ENCODE results near the gene TP63. TPM values are rescaled to one million over a fixed set of nuclear protein-coding genes. Genes with fewer than 3 reads are reported as not detected.

TP63 gene
- total RNA-seq, 4 donors from 2014 or later, result not detected

- no peaks in the 10 kb centered on the region for H3K4me1 ChIP-seq
- no peaks in the 10 kb centered on the region for H3K9me3 ChIP-seq
- in situ Hi-C loops (cut with MboI; ENCODE audit: low pct_ligation_motif_present in 1 of 4, low pct_unique_long_range_greater_than_20kb in 1 of 4, low sequenced_read_pairs in 3 of 4), result no loop called here
- DNase-seq, result no peak
- no peak overlapping the region for H3K27ac ChIP-seq
- H3K36me3 ChIP-seq, result no peaks in the 10 kb centered on the region
- no peak for TF ChIP-seq POLR2AphosphoS5 (IDR thresholded peaks at IDR 0.05)
- intact Hi-C loops (cut with DNase I; ENCODE audit: low total_unique reads), result no loop called here
- H3K27me3 ChIP-seq, result no peaks in the 10 kb centered on the region
- H3K4me3 ChIP-seq, result no peak overlapping the region
These were observed 10.6 kb downstream of the TP63 start for GRCh38 chr3:189641776-189642175.

GRCh38 chr3:189646853-189647542 lies 15.8 kb downstream of the TP63 start:
- no peaks in the 10 kb centered on the region for H3K36me3 ChIP-seq
- no peak overlapping the region for H3K4me3 ChIP-seq
- no peak for DNase-seq
- intact Hi-C loops (cut with DNase I; ENCODE audit: low total_unique reads), result no loop called here
- in situ Hi-C loops (cut with MboI; ENCODE audit: low pct_ligation_motif_present in 1 of 4, low pct_unique_long_range_greater_than_20kb in 1 of 4, low sequenced_read_pairs in 3 of 4), result no loop called here
- no peaks in the 10 kb centered on the region for H3K9me3 ChIP-seq
- H3K27me3 ChIP-seq, result no peaks in the 10 kb centered on the region
- TF ChIP-seq POLR2A (IDR thresholded peaks at IDR 0.05), result no peak
- no peak for TF ChIP-seq CTCF (IDR thresholded peaks at IDR 0.05)
- TF ChIP-seq POLR2AphosphoS5 (IDR thresholded peaks at IDR 0.05), result no peak
- no peak for TF ChIP-seq EP300 (IDR thresholded peaks at IDR 0.05; ENCODE audit: low read depth)
- WGBS, 2 donors (ENCODE audit: low coverage in 1 of 2), result 77 to 90% methylated on average over 2 to 8 of the region's 8 CpGs
- H3K27ac ChIP-seq, result no peak overlapping the region
- H3K4me1 ChIP-seq, result no peaks in the 10 kb centered on the region

- no peak for DNase-seq
- intact Hi-C loops (cut with DNase I; ENCODE audit: low total_unique reads), result no loop called here
These were observed 20.9 kb downstream of the TP63 start for GRCh38 chr3:189652042-189652441.

DNA sequence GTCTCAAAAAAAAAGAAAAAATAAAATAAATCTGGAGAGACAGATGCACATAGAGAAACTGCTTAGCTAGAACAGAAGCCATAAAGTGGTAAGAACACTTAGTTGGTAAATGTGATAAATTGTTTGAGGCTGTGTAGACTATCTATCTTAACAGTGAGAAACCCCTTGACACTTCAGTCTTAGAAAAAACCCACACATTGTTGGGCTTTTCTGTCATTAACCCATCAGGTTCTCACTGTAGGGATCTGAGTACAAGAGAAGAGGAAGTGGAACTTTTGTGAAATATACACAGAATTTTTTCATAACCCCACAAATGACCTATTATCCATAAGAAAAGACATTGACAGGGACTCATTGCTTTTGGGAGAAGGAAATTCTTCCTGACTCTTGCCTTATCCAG lies 24.4 kb downstream of the TP63 start:
- Histone ChIP-seq H3K27ac (no peak overlapping the region), H3K36me3 (no peaks in the 10 kb centered on the region), H3K27me3 (no peaks in the 10 kb centered on the region), H3K4me1 (no peaks in the 10 kb centered on the region), H3K9me3 (no peaks in the 10 kb centered on the region), H3K4me3 (no peak overlapping the region)
- in situ Hi-C loops (cut with MboI; ENCODE audit: low pct_ligation_motif_present in 1 of 4, low pct_unique_long_range_greater_than_20kb in 1 of 4, low sequenced_read_pairs in 3 of 4) (no loop called here), intact Hi-C loops (cut with DNase I; ENCODE audit: low total_unique reads) (no loop called here)
- TF ChIP-seq POLR2AphosphoS5 (IDR thresholded peaks at IDR 0.05), result no peak
- TF ChIP-seq POLR2A (IDR thresholded peaks at IDR 0.05), result no peak
- no peak for TF ChIP-seq CTCF (IDR thresholded peaks at IDR 0.05)
- TF ChIP-seq EP300 (IDR thresholded peaks at IDR 0.05; ENCODE audit: low read depth), result no peak
- no peak for DNase-seq

More at GRCh38 chr3:189652042-189652441, 20.9 kb downstream of the TP63 start:
- 93% methylated on average over 1 of the region's 1 CpG; no CpG with 5 or more reads in 1 of the 2 donors for WGBS, 2 donors (ENCODE audit: low coverage in 1 of 2)
- Histone ChIP-seq H3K4me3 (no peak overlapping the region), H3K36me3 (no peaks in the 10 kb centered on the region), H3K27me3 (no peaks in the 10 kb centered on the region), H3K4me1 (no peaks in the 10 kb centered on the region), H3K9me3 (no peaks in the 10 kb centered on the region), H3K27ac (no peak overlapping the region)
- TF ChIP-seq CTCF (IDR thresholded peaks at IDR 0.05) (peak in 2 of 5 experiments; percentile 18 to 20), POLR2A (IDR thresholded peaks at IDR 0.05) (no peak)
- in situ Hi-C loops (cut with MboI; ENCODE audit: low pct_ligation_motif_present in 1 of 4, low pct_unique_long_range_greater_than_20kb in 1 of 4, low sequenced_read_pairs in 3 of 4), result no loop called here

DNA sequence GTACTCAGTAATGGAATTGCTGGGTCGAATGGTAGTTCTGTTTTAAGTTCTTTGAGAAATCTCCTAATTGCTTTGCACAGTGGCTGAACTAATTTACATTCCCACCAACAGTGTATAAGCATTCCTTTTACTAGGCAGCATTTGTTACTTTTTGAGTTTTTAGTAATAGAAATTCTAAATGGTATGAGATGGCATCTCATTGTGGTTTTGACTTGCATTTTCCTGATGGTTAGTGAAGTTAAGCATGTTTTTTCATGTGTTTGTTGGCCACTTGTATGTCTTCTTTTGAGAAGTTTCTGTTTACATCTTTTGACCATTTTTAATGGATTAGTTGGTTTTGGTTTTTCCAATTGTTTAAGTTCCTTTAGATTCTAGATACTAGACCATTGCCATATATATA lies 28.4 kb downstream of the TP63 start:
- intact Hi-C loops (cut with DNase I; ENCODE audit: low total_unique reads) (no loop called here), in situ Hi-C loops (cut with MboI; ENCODE audit: low pct_ligation_motif_present in 1 of 4, low pct_unique_long_range_greater_than_20kb in 1 of 4, low sequenced_read_pairs in 3 of 4) (no loop called here)
- H3K4me1 ChIP-seq, result no peaks in the 10 kb centered on the region
- TF ChIP-seq CTCF (IDR thresholded peaks at IDR 0.05) (no peak), POLR2AphosphoS5 (IDR thresholded peaks at IDR 0.05) (no peak), EP300 (IDR thresholded peaks at IDR 0.05; ENCODE audit: low read depth) (no peak), POLR2A (IDR thresholded peaks at IDR 0.05) (no peak)
- no peaks in the 10 kb centered on the region for H3K36me3 ChIP-seq
- no peaks in the 10 kb centered on the region for H3K9me3 ChIP-seq
- WGBS, 2 donors (ENCODE audit: low coverage in 1 of 2), result 70 to 74% methylated on average over 1 of the region's 1 CpG
- no peaks in the 10 kb centered on the region for H3K27me3 ChIP-seq
- H3K4me3 ChIP-seq, result no peak overlapping the region
- DNase-seq, result no peak
- H3K27ac ChIP-seq, result no peak overlapping the region
